GM18861 (cell line): ENCODE measurements around the gene MTCP1.

Experiments used
- ATAC-seq: cut with Tn5 transposase; IDR thresholded peaks from one replicate; pipeline ENCODE4 v1.9.1; 2021; ENCODE audit not compliant: unreplicated experiment

Gene MTCP1

GRCh38 chrX:155070975-155071693 lies at the start of gene MTCP1, which contains the start of the genes BRCC3 and CMC4:
TSS of gene MTCP1 (minus strand) at chrX:155071136. CDS start at chrX:155066010, 5,126 bp downstream.
TSS of gene BRCC3 (plus strand) at chrX:155071508. CDS start at chrX:155071528, 20 bp downstream.
TSS of gene CMC4 (minus strand) at chrX:155071136. CDS start at chrX:155064023, 7,113 bp downstream.
- ATAC-seq, result peak; percentile 78

GRCh38 chrX:155115174-155115819 lies 44.4 kb upstream of the MTCP1 start:
- ATAC-seq, result no peak

GRCh38 chrX:155113097-155113496 lies 42.2 kb upstream of the MTCP1 start:
- ATAC-seq, result no peak

GRCh38 chrX:155112171-155112570 lies 41.2 kb upstream of the MTCP1 start:
- no peak for ATAC-seq

- no peak for ATAC-seq
Measured at GRCh38 chrX:155108427-155108826, 37.5 kb upstream of the MTCP1 start.

GRCh38 chrX:155105919-155106318 lies 35.0 kb upstream of the MTCP1 start:
- ATAC-seq, result no peak

GRCh38 chrX:155094468-155095061 lies 23.6 kb upstream of the MTCP1 start:
- peak; percentile 83 for ATAC-seq

GRCh38 chrX:155086961-155087735 lies 16.2 kb upstream of the MTCP1 start:
- no peak for ATAC-seq

- ATAC-seq, result no peak
Measured at GRCh38 chrX:155086202-155086840, 15.4 kb upstream of the MTCP1 start.

GRCh38 chrX:155071694-155072280 lies 851 bp upstream of the MTCP1 start:
- peak; percentile 4 for ATAC-seq

- ATAC-seq, result peak; percentile 1
Measured at GRCh38 chrX:155070663-155070974, 317 bp downstream of the MTCP1 start.

- ATAC-seq, result no peak
Measured at GRCh38 chrX:155070038-155070437, 898 bp downstream of the MTCP1 start.

GRCh38 chrX:155069414-155069813 lies 1.5 kb downstream of the MTCP1 start:
- no peak for ATAC-seq

- ATAC-seq, result no peak
Measured at GRCh38 chrX:155068165-155068564, 2.8 kb downstream of the MTCP1 start.

- no peak for ATAC-seq
Measured at GRCh38 chrX:155065035-155065734, 5.8 kb downstream of the MTCP1 start.

- no peak for ATAC-seq
Measured at GRCh38 chrX:155061760-155062159, 9.2 kb downstream of the MTCP1 start.

- ATAC-seq, result peak; percentile 81
Measured at GRCh38 chrX:155056877-155057792, 13.8 kb downstream of the MTCP1 start.

- ATAC-seq, result no peak
Measured at GRCh38 chrX:155056471-155056870, 14.5 kb downstream of the MTCP1 start.

- no peak for ATAC-seq
Measured at GRCh38 chrX:155055494-155055893, 15.4 kb downstream of the MTCP1 start.
